HepG2 (cell line): Measurements from ENCODE around the gene PTPRD. TPM values are rescaled to one million over a fixed set of nuclear protein-coding genes. Genes with fewer than 3 reads are reported as not detected.

ENCODE experiments used
- ATAC-seq: fragments of 200-7000 bp; cut with Tn5 transposase; 3 replicates; pipeline ENCODE4 v1.9.1; 2020; ENCODE audit warnings: mild to moderate bottlenecking, moderate library complexity
- BruUV-seq: library from RNA; stranded (reverse); fragments of 400-500 nt; replicated peaks from 2 replicates; lab custom pipeline; 2021; lab: Mats Ljungman, UMichigan
- CTCF ChIA-PET: fragments of 300-600 bp; formaldehyde crosslinking; extraction: SDS; loops from one replicate; lab custom pipeline; 2021; ENCODE audit warnings: low total read pairs, inconsistent platforms, low intra/inter-chr PET ratio; lab: Yijun Ruan, JAX
- POLR2A ChIA-PET: fragments of 350-600 bp; sonication (Branson Sonifier 250); formaldehyde crosslinking; loops from one replicate; lab custom pipeline; 2020; ENCODE audit warnings: antibody characterized with exemption, inconsistent platforms; lab: Yijun Ruan, JAX
- DNase-seq: peaks from one replicate; pipeline ENCODE4 v3.0.0-alpha.2; 2015; ENCODE audit warnings: low spot score
- FAIRE-seq: peaks from 3 replicates; lab custom pipeline; 2011; peaks lifted over from hg19 to GRCh38; lab: Jason Lieb, UNC
- H2AFZ ChIP-seq: one replicate; pipeline ENCODE4 v1.6.1; 2011; ENCODE audit warnings: low read length, inconsistent platforms
- H3K27ac ChIP-seq: fragments of 300-600 bp; 3 replicates; pipeline ENCODE4 v1.8.0; 2011; ENCODE audit warnings: mixed run types, mild to moderate bottlenecking, mixed read lengths, low read length, inconsistent platforms; ENCODE audit not compliant: insufficient read depth; ENCODE audit errors: extremely low read length
- H3K27me3 ChIP-seq, 2 experiments: fragments of 200-600 bp in 1 of 2; 2 replicates in 1 of 2; 3 replicates in 1 of 2; pipeline versions ENCODE4 v1.6.0 to v1.8.0; 2011; ENCODE audit warnings: low read length in 2 of 2, mild to moderate bottlenecking in 2 of 2, moderate library complexity in 2 of 2, inconsistent platforms in 1 of 2; ENCODE audit not compliant: insufficient read depth in 2 of 2, control insufficient read depth in 1 of 2
- H3K36me3 ChIP-seq, 2 experiments: fragments of 200-600 bp in 1 of 2; replicated peaks in 1 of 2; 2 replicates in 1 of 2; 3 replicates in 1 of 2; pipeline versions ENCODE4 v1.5.1 to v1.8.0; 2011; ENCODE audit warnings: low read length in 2 of 2, inconsistent platforms in 1 of 2; ENCODE audit not compliant: insufficient read depth in 2 of 2, control insufficient read depth in 1 of 2
- H3K4me1 ChIP-seq: 2 replicates; pipeline ENCODE4 v1.5.1; 2012; ENCODE audit warnings: low read length, inconsistent platforms; ENCODE audit not compliant: insufficient read depth
- H3K4me2 ChIP-seq: 2 replicates; pipeline ENCODE4 v1.6.0; 2011; ENCODE audit warnings: low read depth, low read length, inconsistent platforms
- H3K4me3 ChIP-seq, 3 experiments: fragments of 200-600 bp in 1 of 3; sonication (generic), shearing (Covaris generic) in 1 of 3; replicated peaks in 1 of 3; 2 replicates each; pipeline ENCODE4 v1.5.1; 2011 to 2016; ENCODE audit warnings: low read length in 3 of 3, inconsistent platforms in 2 of 3, low read depth in 2 of 3, mild to moderate bottlenecking in 2 of 3, control low read depth in 1 of 3, mixed read lengths in 1 of 3; ENCODE audit not compliant: insufficient read depth in 1 of 3
- H3K79me2 ChIP-seq: one replicate; pipeline ENCODE4 v1.6.1; 2011; ENCODE audit warnings: low read length, inconsistent platforms; ENCODE audit not compliant: insufficient read depth
- H3K9ac ChIP-seq: 2 replicates; pipeline ENCODE4 v1.6.0; 2011; ENCODE audit warnings: mild to moderate bottlenecking, low read depth, low read length, inconsistent platforms; ENCODE audit not compliant: insufficient read depth
- H3K9me3 ChIP-seq: 2 replicates; pipeline ENCODE4 v1.5.1; 2012; ENCODE audit warnings: mild to moderate bottlenecking, low read length
- H4K20me1 ChIP-seq: 2 replicates; pipeline ENCODE4 v1.6.0; 2011; ENCODE audit warnings: inconsistent platforms, mild to moderate bottlenecking, low read length, moderate library complexity; ENCODE audit not compliant: insufficient read depth
- E2F1 ChIP-seq: sonication (generic); formaldehyde crosslinking; IDR thresholded peaks from 2 replicates; pipeline ENCODE4 v1.5.0; 2020; ENCODE audit warnings: missing genetic modification reagents
- EZH2 ChIP-seq: conservative IDR thresholded peaks from 2 replicates; pipeline ENCODE4 v1.6.1; 2012; ENCODE audit warnings: mild to moderate bottlenecking, low read depth, low read length, moderate library complexity
- HNRNPUL1 ChIP-seq: fragments of 200-400 bp; formaldehyde crosslinking; IDR thresholded peaks from 2 replicates; pipeline ENCODE4 v1.6.1; 2017; ENCODE audit warnings: low read depth, mild to moderate bottlenecking, low read length, moderate library complexity
- KDM5A ChIP-seq: fragments of 200-600 bp; sonication (generic); IDR thresholded peaks from 2 replicates; pipeline ENCODE4 v1.7.0; 2018; ENCODE audit warnings: antibody characterized with exemption, mild to moderate bottlenecking, low read length, borderline replicate concordance
- PAX8 ChIP-seq: sonication (generic); formaldehyde crosslinking; IDR thresholded peaks from 2 replicates; pipeline ENCODE4 v1.8.0; 2022; ENCODE audit warnings: mild to moderate bottlenecking, missing genetic modification reagents, borderline replicate concordance
- RELA ChIP-seq: sonication (generic); formaldehyde crosslinking; IDR thresholded peaks from 2 replicates; pipeline ENCODE4 v1.4.0; 2020; ENCODE audit warnings: missing genetic modification reagents
- ZNF317 ChIP-seq: sonication (generic); formaldehyde crosslinking; IDR thresholded peaks from 2 replicates; pipeline ENCODE4 v1.5.0; 2020; ENCODE audit warnings: mild to moderate bottlenecking, missing genetic modification reagents
- ZNF34 ChIP-seq: sonication (generic); formaldehyde crosslinking; IDR thresholded peaks from 2 replicates; pipeline ENCODE4 v1.4.0; 2020; ENCODE audit warnings: mild to moderate bottlenecking, missing genetic modification reagents, borderline replicate concordance
- ZNF672 ChIP-seq: sonication (generic); formaldehyde crosslinking; IDR thresholded peaks from 2 replicates; pipeline ENCODE4 v1.8.1; 2022; ENCODE audit warnings: missing genetic modification reagents
- WGBS: methylation state at CpG from one replicate; pipeline ENCODE4 v1.1.6; 2017; ENCODE audit warnings: low lambda C conversion rate; 5-methylcytosine and 5-hydroxymethylcytosine counted together
- in situ Hi-C: cut with HindIII; loops from 2 replicates; pipeline ENCODE4 v1.10.0; 2017; ENCODE audit warnings: low pct_unique_long_range_greater_than_20kb; ENCODE audit not compliant: extremely low pct_ligation_motif_present
- intact Hi-C: fragments of 100-400 bp; cut with micrococcal nuclease; formaldehyde crosslinking; loops from one replicate; pipeline ENCODE4 v1.10.0; 2022; ENCODE audit not compliant: unreplicated experiment
- polyA plus RNA-seq, 8 experiments: library from polyadenylated mRNA; depleted of rRNA in 3 of 8; stranded (reverse) in 7 of 8; unstranded in 1 of 8; fragments of >200 nt; fragmentation: Illumina TruSeq in 4 of 8; extraction: Trizol in 4 of 8; gene quantifications; 2 replicates each; pipeline versions ENCODE4 v1.2.1 to v1.2.3, GENCODE V29; 2011 to 2016; ENCODE audit warnings: low read depth in 4 of 8, missing spikeins in 1 of 8, mixed read lengths in 1 of 8; ENCODE audit not compliant: insufficient read depth in 1 of 8
- total RNA-seq, 5 experiments: library from RNA; depleted of rRNA; stranded (reverse); fragments of >200 nt; fragmentation: Illumina TruSeq; extraction: Trizol; gene quantifications; 2 replicates each; pipeline ENCODE4 v1.2.3, GENCODE V29; 2016; ENCODE audit warnings: low read depth in 1 of 5
- TF ChIP-seq, protein P1 (sequence below): sonication (generic); formaldehyde crosslinking; IDR thresholded peaks from 2 replicates; pipeline ENCODE4 v1.5.0; 2020; ENCODE audit warnings: missing genetic modification reagents

Gene PTPRD
- total and polyA plus RNA-seq, 2 of the 13 experiments (the other 11 are each of a cell fraction or from before 2014, with no cell fraction given) = 0.05 TPM; not detected in 1

- TF ChIP-seq, protein P1, sequence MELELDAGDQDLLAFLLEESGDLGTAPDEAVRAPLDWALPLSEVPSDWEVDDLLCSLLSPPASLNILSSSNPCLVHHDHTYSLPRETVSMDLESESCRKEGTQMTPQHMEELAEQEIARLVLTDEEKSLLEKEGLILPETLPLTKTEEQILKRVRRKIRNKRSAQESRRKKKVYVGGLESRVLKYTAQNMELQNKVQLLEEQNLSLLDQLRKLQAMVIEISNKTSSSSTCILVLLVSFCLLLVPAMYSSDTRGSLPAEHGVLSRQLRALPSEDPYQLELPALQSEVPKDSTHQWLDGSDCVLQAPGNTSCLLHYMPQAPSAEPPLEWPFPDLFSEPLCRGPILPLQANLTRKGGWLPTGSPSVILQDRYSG (CRISPR knock-in tag) = no peak
- TF ChIP-seq, all 625 proteins: peak for 0
Observed at GRCh38 chr9:10079284-10079964, 533.4 kb downstream of the PTPRD start (continued).

DNA sequence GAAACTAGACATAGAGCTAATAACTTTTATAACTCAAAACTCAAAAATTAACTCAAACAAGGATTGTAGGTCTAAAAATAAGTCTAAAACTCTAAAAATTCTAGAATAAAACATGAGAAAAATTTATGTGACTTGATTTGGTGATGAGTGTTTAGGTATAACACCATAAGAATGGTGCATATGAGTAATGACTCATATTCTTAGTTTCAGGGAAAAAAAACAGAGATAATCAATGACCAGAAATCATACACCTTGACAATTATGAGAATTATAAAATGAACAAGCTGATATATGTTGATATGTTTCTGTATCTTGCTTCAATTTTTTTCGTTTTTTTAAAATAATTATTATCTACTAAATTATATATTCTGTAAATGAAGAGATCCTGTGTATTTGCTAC lies 541.2 kb downstream of the PTPRD start:
- 0% methylated on average over 1 of the region's 1 CpG for WGBS
- Histone ChIP-seq H3K9me3 (no peaks in the 10 kb centered on the region), H3K4me3 (no peak overlapping the region), H3K4me2 (no peak overlapping the region), H3K27ac (no peak overlapping the region), H3K36me3 (no peaks in the 10 kb centered on the region), H3K9ac (no peak overlapping the region), H3K79me2 (no peaks in the 10 kb centered on the region), H4K20me1 (no peaks in the 10 kb centered on the region), H3K4me1 (no peaks in the 10 kb centered on the region), H2AFZ (no peak overlapping the region), H3K27me3 (no peaks in the 10 kb centered on the region)
- no TSS peak for BruUV-seq
- CTCF ChIA-PET = no interaction called here
- TF ChIP-seq HNRNPUL1 (no peak), PAX8 (CRISPR knock-in tag) (no peak), EZH2 (no peak), ZNF34 (no peak), ZNF317 (CRISPR knock-in tag) (no peak), ZNF672 (CRISPR knock-in tag) (no peak), RELA (CRISPR knock-in tag) (no peak), KDM5A (no peak), E2F1 (CRISPR knock-in tag) (no peak)
- ATAC-seq = no peak
- intact Hi-C loops = no loop called here
- POLR2A ChIA-PET = no interaction called here
- no peak for FAIRE-seq
- DNase-seq = no peak
- in situ Hi-C loops = no loop called here
